Fibroblast of the aortic adventitia (primary cell): Measurements from ENCODE around the gene DALRD3. TPM values are rescaled to one million over a fixed set of nuclear protein-coding genes. Genes with fewer than 3 reads are reported as not detected.
A peak's percentile ranks its signal among the peaks of the same experiment; 100 is the strongest.

Source experiments
- DNase-seq: peaks from one replicate; pipeline ENCODE4 v3.0.0-alpha.2; 2010; ENCODE audit warnings: low read depth
- H3K4me3 ChIP-seq: 2 replicates; pipeline ENCODE4 v1.5.1; 2011; ENCODE audit warnings: low read depth, mild to moderate bottlenecking, control low read depth, low read length, moderate library complexity
- total RNA-seq: library from RNA; depleted of rRNA; stranded (reverse); fragments of >200 nt; gene quantifications from 2 replicates; pipeline ENCODE4 v1.2.3, GENCODE V29; 2012; ENCODE audit warnings: low replicate concordance
- TF ChIP-seq, protein P1 (sequence below): IDR thresholded peaks from 2 replicates; pipeline ENCODE4 v1.5.1; 2011; ENCODE audit warnings: mild to moderate bottlenecking, low read length, control low read depth, inconsistent platforms; ENCODE audit not compliant: insufficient read depth

The DALRD3 gene
- total RNA-seq, 1 donor = 46.4 TPM

DNA sequence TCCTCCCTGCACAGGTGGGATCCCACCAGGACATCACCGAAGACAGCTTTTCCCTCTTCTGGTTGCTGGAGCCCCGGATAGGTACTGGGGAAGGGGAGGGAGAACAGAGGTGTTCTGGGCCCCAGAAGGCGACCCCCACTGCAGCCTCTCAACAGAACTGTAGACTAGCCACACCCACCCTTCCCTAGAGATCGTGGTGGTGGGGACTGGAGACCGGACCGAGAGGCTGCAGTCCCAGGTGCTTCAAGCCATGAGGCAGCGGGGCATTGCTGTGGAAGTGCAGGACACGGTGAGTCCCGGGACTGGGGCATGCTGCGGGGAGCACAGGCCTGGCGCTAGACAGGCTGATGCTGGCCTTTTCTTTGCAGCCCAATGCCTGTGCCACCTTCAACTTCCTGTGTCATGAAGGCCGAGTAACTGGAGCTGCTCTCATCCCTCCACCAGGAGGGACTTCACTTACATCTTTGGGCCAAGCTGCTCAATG lies 4.3 kb upstream of the DALRD3 start:
- DNase-seq = no peak
- TF ChIP-seq, protein P1, sequence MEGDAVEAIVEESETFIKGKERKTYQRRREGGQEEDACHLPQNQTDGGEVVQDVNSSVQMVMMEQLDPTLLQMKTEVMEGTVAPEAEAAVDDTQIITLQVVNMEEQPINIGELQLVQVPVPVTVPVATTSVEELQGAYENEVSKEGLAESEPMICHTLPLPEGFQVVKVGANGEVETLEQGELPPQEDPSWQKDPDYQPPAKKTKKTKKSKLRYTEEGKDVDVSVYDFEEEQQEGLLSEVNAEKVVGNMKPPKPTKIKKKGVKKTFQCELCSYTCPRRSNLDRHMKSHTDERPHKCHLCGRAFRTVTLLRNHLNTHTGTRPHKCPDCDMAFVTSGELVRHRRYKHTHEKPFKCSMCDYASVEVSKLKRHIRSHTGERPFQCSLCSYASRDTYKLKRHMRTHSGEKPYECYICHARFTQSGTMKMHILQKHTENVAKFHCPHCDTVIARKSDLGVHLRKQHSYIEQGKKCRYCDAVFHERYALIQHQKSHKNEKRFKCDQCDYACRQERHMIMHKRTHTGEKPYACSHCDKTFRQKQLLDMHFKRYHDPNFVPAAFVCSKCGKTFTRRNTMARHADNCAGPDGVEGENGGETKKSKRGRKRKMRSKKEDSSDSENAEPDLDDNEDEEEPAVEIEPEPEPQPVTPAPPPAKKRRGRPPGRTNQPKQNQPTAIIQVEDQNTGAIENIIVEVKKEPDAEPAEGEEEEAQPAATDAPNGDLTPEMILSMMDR = no peak
- peak overlapping the region; percentile 92 for H3K4me3 ChIP-seq

- peak within 1 kb of the TSS; percentile 92 for H3K4me3 ChIP-seq
- TF ChIP-seq, protein P1 = peak; percentile 87
- peak; percentile 92 for DNase-seq
These were observed 3.7 kb upstream of the DALRD3 start, which contains the start of gene NDUFAF3 for GRCh38 chr3:49021813-49022687. TSS of gene NDUFAF3 (plus strand) at chr3:49022121. CDS start at chr3:49022145, 24 bp downstream.

GRCh38 chr3:49021213-49021812 lies 2.9 kb upstream of the DALRD3 start:
- TF ChIP-seq, protein P1 = no peak
- DNase-seq = peak; percentile 97
- H3K4me3 ChIP-seq = peak overlapping the region; percentile 92

DNA sequence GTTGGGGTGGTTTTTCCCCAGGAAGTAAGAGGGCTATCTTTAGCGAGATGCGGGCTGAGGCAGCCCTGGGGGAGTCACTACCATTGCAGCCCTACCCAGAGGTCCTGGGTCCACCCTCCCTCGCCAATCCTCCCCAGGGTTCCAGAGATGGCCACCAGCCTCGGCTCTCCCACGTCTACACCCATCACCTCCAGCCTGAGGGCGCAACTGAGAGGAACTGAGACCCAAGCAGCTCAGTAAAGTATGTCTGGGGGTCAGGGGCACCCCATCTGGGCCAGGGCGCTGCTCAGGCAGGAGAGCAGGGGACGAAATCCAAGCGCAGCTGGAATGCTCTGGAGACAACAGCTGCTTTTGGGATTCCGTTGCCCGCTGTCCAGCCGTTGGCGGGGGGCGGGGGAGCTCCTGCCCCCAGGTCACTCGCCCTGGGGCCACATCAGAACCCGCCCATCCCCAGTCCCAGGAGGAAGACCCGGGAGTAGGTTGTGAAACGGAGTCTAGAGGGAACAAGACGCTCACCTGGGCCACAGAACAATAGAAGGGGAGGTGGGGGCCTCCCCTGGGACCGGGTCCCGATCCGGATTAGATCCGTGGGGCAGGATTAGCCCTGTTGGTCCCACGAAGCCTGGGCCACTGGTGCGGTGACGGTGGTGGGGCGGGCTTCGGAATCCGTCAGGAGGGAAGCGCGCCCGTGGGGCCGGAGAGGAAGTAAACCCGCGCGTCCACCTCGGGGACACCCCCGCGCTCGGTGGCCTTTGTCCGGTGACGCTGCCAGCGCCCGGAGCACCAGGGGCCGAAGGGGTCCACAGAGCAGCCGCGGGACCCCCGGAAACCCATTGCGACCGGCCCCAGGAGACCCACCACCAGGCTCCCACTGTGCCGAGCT lies 2.2 kb upstream of the DALRD3 start:
- peak overlapping the region; percentile 92 for H3K4me3 ChIP-seq
- DNase-seq = no peak
- TF ChIP-seq, protein P1 = no peak

- TF ChIP-seq, protein P1 = no peak
- H3K4me3 ChIP-seq = peak overlapping the region; percentile 92
- no peak for DNase-seq
These were observed 1.6 kb upstream of the DALRD3 start for GRCh38 chr3:49019941-49020329.

DNA sequence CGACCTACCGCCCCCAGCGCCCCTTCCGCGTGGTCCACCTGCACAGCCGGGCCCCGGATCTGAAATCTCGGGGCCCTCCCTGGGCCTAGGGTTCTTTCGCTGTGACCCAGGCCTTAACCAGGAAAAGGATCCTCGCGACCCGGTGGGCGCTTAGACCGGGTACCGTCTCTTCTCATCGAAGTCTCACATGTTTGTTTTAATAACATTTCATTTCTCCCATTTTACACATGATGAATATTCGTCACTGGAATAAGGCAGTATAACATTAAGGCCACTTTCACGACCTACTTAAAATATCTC lies 277 bp upstream of the DALRD3 start:
- TF ChIP-seq, protein P1 = no peak
- peak overlapping the region; percentile 80 for H3K4me3 ChIP-seq
- DNase-seq = no peak
